ENCODE data around the gene KCNS1. TPM values are rescaled to one million over a fixed set of nuclear protein-coding genes. Genes with fewer than 3 reads are reported as not detected.

The KCNS1 gene
- total RNA-seq, 1 experiment from 2014 or later, result 0.09 TPM

- H3K36me3 ChIP-seq (ENCODE audit: control insufficient read depth, insufficient read depth, low read length), result no peaks in the 10 kb centered on the region
- no peak overlapping the region for H3K27ac Mint-ChIP-seq (ENCODE audit: unreplicated experiment)
- no peak overlapping the region for H3K4me3 Mint-ChIP-seq (ENCODE audit: unreplicated experiment)
- H3K4me3 ChIP-seq (ENCODE audit: low read depth, low read length), result no peak overlapping the region
- no TSS peak for BruUV-seq (replicated peaks)
- H3K4me1 Mint-ChIP-seq (ENCODE audit: low read depth, unreplicated experiment), result no peaks in the 10 kb centered on the region
- H3K36me3 Mint-ChIP-seq (ENCODE audit: insufficient read depth, unreplicated experiment), result peaks cover 20% of the 10 kb centered on the region
- intact Hi-C loops (cut with micrococcal nuclease; ENCODE audit: unreplicated experiment), result no loop called here
- no peaks in the 10 kb centered on the region for H3K9me3 ChIP-seq
- DNase-seq, result no peak
- POLR2A ChIA-PET, result no interaction called here
- H3K4me1 ChIP-seq, result no peaks in the 10 kb centered on the region
- H3K9me3 Mint-ChIP-seq (ENCODE audit: unreplicated experiment), result no peaks in the 10 kb centered on the region
- H3K27me3 Mint-ChIP-seq (ENCODE audit: insufficient read depth, unreplicated experiment), result no peaks in the 10 kb centered on the region
- CTCF ChIA-PET, result interaction anchor here (0.6 to 3.5 kb wide), 3 partner anchors 9 to 248 kb away, joined by 7 to 15 read pairs (median 8); no protein-coding TSS in a partner anchor
- no peaks in the 10 kb centered on the region for H3K27me3 ChIP-seq (replicated peaks; ENCODE audit: control insufficient read depth, insufficient read depth, low read length)
- TF ChIP-seq, protein P1, sequence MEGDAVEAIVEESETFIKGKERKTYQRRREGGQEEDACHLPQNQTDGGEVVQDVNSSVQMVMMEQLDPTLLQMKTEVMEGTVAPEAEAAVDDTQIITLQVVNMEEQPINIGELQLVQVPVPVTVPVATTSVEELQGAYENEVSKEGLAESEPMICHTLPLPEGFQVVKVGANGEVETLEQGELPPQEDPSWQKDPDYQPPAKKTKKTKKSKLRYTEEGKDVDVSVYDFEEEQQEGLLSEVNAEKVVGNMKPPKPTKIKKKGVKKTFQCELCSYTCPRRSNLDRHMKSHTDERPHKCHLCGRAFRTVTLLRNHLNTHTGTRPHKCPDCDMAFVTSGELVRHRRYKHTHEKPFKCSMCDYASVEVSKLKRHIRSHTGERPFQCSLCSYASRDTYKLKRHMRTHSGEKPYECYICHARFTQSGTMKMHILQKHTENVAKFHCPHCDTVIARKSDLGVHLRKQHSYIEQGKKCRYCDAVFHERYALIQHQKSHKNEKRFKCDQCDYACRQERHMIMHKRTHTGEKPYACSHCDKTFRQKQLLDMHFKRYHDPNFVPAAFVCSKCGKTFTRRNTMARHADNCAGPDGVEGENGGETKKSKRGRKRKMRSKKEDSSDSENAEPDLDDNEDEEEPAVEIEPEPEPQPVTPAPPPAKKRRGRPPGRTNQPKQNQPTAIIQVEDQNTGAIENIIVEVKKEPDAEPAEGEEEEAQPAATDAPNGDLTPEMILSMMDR (IDR thresholded peaks at IDR 0.05; ENCODE audit: insufficient read depth in 1 of 2, low read depth in 1 of 2, low read length in 1 of 2, severe bottlenecking in 1 of 2, unreplicated experiment in 1 of 2), result no peak
Observed at GRCh38 chr20:45052698-45053429, 48.1 kb downstream of the KCNS1 start.

DNA sequence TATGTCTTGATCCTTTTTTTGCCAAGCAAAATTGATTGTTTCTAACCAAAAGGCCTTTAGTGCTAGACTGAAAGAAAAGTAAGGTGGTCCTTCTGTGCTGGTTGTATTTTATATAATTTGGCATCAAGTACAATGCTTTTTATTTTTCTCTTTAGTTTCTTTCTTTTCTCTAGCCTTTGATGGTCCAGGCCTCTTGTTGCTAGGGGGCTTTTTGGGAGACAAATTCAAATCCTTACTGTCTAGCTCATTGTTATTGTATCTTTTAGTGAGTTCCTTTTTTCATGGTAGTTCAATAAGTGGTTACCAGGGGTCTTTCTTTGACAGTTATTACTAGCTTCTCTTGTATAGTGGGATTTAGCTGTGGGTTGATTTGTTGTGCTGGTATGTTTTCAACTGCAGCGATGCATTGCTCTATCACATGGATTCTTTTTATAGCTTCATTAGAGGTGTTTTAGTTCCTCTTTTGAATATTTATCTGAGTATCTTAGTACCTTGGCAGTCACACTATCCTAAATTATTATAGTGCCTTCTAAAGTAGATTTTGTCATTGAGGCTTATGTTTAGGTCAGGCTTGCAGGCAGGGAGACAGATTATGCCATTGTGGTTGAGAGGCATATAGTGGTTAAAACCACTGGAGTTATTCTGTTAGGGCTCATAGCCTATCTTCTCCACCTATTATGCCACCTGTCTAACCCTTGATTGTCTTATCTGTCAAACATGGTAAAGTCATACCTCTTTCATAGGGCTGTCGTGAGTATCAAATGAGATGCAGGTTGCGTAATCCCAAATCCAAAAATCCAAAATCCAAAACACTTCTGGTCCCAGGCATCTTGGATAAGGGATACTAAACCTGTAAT, 49.5 kb downstream of the KCNS1 start:
- Histone ChIP-seq H3K27me3 (replicated peaks; ENCODE audit: control insufficient read depth, insufficient read depth, low read length) (no peaks in the 10 kb centered on the region), H3K36me3 (ENCODE audit: control insufficient read depth, insufficient read depth, low read length) (no peaks in the 10 kb centered on the region), H3K4me3 (ENCODE audit: low read depth, low read length) (no peak overlapping the region), H3K9me3 (no peaks in the 10 kb centered on the region), H3K4me1 (no peaks in the 10 kb centered on the region)
- TF ChIP-seq, protein P1 (IDR thresholded peaks at IDR 0.05; ENCODE audit: insufficient read depth in 1 of 2, low read depth in 1 of 2, low read length in 1 of 2, severe bottlenecking in 1 of 2, unreplicated experiment in 1 of 2), result no peak
- Mint-ChIP-seq H3K4me1 (ENCODE audit: low read depth, unreplicated experiment) (no peaks in the 10 kb centered on the region), H3K9me3 (ENCODE audit: unreplicated experiment) (no peaks in the 10 kb centered on the region), H3K36me3 (ENCODE audit: insufficient read depth, unreplicated experiment) (peaks cover 20% of the 10 kb centered on the region), H3K27me3 (ENCODE audit: insufficient read depth, unreplicated experiment) (no peaks in the 10 kb centered on the region), H3K4me3 (ENCODE audit: unreplicated experiment) (no peak overlapping the region), H3K27ac (ENCODE audit: unreplicated experiment) (no peak overlapping the region)
- POLR2A ChIA-PET, result no interaction called here
- intact Hi-C loops (cut with micrococcal nuclease; ENCODE audit: unreplicated experiment), result no loop called here
- CTCF ChIA-PET, result interaction anchor here (1.3 to 3.5 kb wide), 2 partner anchors 7 to 45 kb away, joined by 3 to 15 read pairs; no protein-coding TSS in a partner anchor
- no peak for DNase-seq
- BruUV-seq (replicated peaks), result no TSS peak

DNA sequence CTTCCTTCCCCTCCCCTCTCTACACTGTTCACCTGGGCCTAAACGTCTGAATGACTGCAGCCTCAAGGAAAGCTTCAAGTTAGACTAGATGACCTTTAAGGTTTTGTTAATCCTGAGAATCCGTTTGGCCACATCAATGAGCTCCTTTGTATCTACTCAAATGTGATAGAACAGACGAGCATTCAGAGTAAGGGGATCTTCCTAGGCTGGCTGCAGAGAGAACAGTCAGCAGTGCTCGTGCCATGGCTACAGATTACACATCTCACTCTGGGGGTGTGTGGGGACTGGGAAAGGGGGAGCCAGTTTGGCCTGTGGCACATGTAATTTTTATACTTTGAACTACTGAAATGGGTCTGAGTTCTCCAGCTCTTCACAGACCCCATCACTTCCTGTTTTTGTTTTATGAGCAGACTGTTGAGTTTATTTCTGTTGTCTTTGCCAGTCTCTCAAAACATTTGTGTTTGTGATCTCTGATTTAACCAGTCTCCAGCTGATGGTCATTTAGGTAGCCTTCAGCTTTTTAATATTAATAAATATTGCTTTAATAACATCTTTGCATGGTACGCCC, 50.9 kb downstream of the KCNS1 start:
- Mint-ChIP-seq H3K4me3 (ENCODE audit: unreplicated experiment) (no peak overlapping the region), H3K27me3 (ENCODE audit: insufficient read depth, unreplicated experiment) (no peaks in the 10 kb centered on the region), H3K27ac (ENCODE audit: unreplicated experiment) (no peak overlapping the region), H3K4me1 (ENCODE audit: low read depth, unreplicated experiment) (no peaks in the 10 kb centered on the region), H3K36me3 (ENCODE audit: insufficient read depth, unreplicated experiment) (peaks cover 16% of the 10 kb centered on the region), H3K9me3 (ENCODE audit: unreplicated experiment) (no peaks in the 10 kb centered on the region)
- no peak for DNase-seq
- no peaks in the 10 kb centered on the region for H3K27me3 ChIP-seq (replicated peaks; ENCODE audit: control insufficient read depth, insufficient read depth, low read length)
- no peak overlapping the region for H3K4me3 ChIP-seq (ENCODE audit: low read depth, low read length)
- no peaks in the 10 kb centered on the region for H3K9me3 ChIP-seq
- TF ChIP-seq, protein P1 (IDR thresholded peaks at IDR 0.05; ENCODE audit: insufficient read depth in 1 of 2, low read depth in 1 of 2, low read length in 1 of 2, severe bottlenecking in 1 of 2, unreplicated experiment in 1 of 2), result no peak
- ChIA-PET CTCF (interaction anchor here (1.0 to 1.3 kb wide), 5 partner anchors 39 to 101 kb away, joined by 3 read pairs; no protein-coding TSS in a partner anchor), POLR2A (no interaction called here)
- H3K36me3 ChIP-seq (ENCODE audit: control insufficient read depth, insufficient read depth, low read length), result no peaks in the 10 kb centered on the region
- no TSS peak for BruUV-seq (replicated peaks)
- intact Hi-C loops (cut with micrococcal nuclease; ENCODE audit: unreplicated experiment), result no loop called here
- no peaks in the 10 kb centered on the region for H3K4me1 ChIP-seq

All from Caco-2 (cell line).